PFSK-1 (cell line): ENCODE measurements around the gene GSTA2.

Experiments
- FOXP2 ChIP-seq: optimal IDR thresholded peaks from 2 replicates; pipeline ENCODE3; 2011; ENCODE audit warnings: borderline replicate concordance, control low read depth, inconsistent platforms; ENCODE audit not compliant: insufficient read depth; ENCODE audit errors: extremely low read length, extremely low read depth
- POLR2AphosphoS5 ChIP-seq: IDR thresholded peaks from 2 replicates; pipeline ENCODE4 v1.6.1; 2012; ENCODE audit warnings: low read depth, mild to moderate bottlenecking, control low read depth, low read length, moderate library complexity
- SIN3A ChIP-seq: IDR thresholded peaks from 2 replicates; pipeline ENCODE4 v1.6.1; 2012; ENCODE audit warnings: mild to moderate bottlenecking, low read length, moderate library complexity, borderline replicate concordance; ENCODE audit not compliant: insufficient read depth
- TAF1 ChIP-seq: IDR thresholded peaks from 2 replicates; pipeline ENCODE4 v1.6.1; 2012; ENCODE audit warnings: low read length, control low read depth, borderline replicate concordance; ENCODE audit not compliant: insufficient read depth
- TF ChIP-seq, protein P1 (sequence below), 2 experiments: IDR thresholded peaks; 2 replicates each; pipeline versions ENCODE4 v1.6.1 to v1.8.0; 2011 to 2012; ENCODE audit warnings: low read depth in 2 of 2, low read length in 2 of 2, control low read depth in 1 of 2, inconsistent platforms in 1 of 2, mild to moderate bottlenecking in 1 of 2, moderate library complexity in 1 of 2; ENCODE audit not compliant: insufficient read depth in 1 of 2

GSTA2 gene

DNA sequence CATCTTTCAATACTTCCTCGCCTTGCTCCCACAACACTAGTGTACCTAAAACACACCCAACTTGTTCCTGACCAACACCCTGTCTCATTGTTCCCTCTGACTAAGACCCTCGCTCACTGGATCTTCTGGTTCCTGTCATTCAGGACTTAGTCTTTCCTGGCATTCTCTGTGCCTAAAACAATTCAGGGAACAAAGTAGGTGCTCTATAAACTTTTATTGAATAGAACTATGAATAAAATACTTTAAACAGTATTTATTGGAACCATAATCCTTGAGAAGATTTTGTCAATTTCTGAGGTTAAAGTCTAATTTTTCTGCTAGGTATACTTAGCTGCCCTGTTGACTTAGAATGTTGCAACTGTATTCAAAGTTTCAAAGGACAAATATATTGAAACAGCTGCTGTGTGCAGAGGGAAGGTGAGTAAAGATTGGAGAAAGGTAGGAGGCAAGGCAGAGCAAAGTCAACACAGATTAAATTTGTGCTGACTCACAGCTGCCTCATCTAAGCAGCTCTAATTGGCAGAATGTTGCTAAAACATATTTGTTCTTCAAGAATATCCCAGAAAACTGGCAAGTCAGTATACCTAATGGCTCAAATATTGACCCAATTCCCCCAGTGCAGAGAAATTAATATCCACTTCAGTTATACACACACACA, 37.6 kb downstream of the GSTA2 start:
- no peak for TF ChIP-seq TAF1
- TF ChIP-seq FOXP2, result no peak
- no peak for TF ChIP-seq SIN3A
- TF ChIP-seq POLR2AphosphoS5, result no peak
- TF ChIP-seq, protein P1, sequence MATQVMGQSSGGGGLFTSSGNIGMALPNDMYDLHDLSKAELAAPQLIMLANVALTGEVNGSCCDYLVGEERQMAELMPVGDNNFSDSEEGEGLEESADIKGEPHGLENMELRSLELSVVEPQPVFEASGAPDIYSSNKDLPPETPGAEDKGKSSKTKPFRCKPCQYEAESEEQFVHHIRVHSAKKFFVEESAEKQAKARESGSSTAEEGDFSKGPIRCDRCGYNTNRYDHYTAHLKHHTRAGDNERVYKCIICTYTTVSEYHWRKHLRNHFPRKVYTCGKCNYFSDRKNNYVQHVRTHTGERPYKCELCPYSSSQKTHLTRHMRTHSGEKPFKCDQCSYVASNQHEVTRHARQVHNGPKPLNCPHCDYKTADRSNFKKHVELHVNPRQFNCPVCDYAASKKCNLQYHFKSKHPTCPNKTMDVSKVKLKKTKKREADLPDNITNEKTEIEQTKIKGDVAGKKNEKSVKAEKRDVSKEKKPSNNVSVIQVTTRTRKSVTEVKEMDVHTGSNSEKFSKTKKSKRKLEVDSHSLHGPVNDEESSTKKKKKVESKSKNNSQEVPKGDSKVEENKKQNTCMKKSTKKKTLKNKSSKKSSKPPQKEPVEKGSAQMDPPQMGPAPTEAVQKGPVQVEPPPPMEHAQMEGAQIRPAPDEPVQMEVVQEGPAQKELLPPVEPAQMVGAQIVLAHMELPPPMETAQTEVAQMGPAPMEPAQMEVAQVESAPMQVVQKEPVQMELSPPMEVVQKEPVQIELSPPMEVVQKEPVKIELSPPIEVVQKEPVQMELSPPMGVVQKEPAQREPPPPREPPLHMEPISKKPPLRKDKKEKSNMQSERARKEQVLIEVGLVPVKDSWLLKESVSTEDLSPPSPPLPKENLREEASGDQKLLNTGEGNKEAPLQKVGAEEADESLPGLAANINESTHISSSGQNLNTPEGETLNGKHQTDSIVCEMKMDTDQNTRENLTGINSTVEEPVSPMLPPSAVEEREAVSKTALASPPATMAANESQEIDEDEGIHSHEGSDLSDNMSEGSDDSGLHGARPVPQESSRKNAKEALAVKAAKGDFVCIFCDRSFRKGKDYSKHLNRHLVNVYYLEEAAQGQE (IDR thresholded peaks at IDR 0.05; ENCODE audit: insufficient read depth in 1 of 2, low read depth in 2 of 2, low read length in 2 of 2), result no peak

DNA sequence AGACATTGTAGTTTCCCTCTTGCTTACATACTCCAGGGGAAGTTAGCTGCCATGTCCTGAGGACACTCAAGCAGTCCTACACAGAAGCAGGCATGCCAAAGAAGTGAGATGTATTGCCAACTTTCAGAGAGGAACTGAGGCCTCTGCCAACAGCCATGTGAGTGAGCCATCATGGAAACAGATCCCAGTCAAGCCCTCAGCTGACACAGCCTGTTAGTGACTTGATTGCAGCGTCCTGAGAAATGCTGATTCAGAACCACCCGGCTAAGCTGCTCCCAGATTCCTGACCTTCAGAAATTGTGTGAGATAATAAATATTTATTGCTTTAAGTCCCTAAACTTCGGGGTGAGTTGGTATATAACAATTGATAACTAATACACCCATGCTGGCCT, 38.1 kb downstream of the GSTA2 start:
- TF ChIP-seq, protein P1 (IDR thresholded peaks at IDR 0.05; ENCODE audit: insufficient read depth in 1 of 2, low read depth in 2 of 2, low read length in 2 of 2), result no peak
- no peak for TF ChIP-seq FOXP2
- no peak for TF ChIP-seq TAF1
- no peak for TF ChIP-seq POLR2AphosphoS5
- no peak for TF ChIP-seq SIN3A

DNA sequence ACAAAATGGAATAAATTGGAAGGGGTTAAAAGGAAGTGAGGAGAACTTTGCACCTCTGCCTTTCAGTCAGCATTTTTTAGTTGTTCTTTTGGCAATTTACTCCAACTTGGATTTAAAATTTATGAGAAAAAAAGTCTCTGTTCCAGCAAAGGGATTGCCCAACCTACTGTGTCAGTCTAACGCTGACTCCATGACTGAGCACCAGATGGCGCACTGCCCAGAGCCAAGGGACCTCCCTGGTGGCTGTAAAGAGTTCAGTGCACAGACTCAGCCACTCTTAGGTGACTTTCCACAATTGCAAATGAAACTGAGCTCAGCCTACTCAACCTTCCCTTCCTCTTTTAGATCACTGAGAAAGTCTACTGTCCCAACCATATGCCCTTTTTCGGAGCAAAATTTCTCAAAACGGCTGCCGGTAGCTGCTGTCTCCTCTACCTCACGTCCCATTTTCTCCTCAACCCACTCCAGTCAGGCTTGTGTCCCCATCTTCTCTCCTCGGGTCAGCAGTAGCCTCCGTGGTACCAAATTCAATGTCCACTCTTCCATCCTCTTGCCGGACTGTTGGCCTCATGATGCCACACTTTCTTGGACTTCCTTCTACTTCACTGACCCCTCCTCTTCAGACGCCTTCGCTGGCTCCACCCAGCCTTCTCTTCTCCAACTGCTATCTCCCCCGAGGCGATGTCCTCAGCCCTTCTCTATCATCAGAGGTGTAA, 38.7 kb downstream of the GSTA2 start:
- no peak for TF ChIP-seq SIN3A
- TF ChIP-seq POLR2AphosphoS5, result no peak

DNA sequence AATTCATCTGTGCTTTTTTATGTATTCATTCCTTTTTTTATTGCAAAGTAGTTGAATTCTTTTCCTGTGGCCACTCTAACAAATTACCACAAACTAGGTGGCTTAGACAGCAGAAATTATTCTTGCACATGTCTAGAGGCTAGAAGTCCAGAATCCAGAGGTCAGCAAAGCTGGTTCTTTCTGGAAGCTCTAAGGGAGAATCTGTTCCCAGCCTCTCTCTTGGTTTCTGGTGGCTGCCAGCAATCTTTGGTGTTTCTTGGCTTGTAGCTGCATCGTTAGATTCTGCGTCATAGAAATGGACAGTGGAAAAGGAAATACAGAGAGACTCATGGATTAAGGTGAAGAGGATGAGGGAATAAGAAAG, 39.3 kb downstream of the GSTA2 start:
- no peak for TF ChIP-seq TAF1
- TF ChIP-seq, protein P1 (IDR thresholded peaks at IDR 0.05; ENCODE audit: insufficient read depth in 1 of 2, low read depth in 2 of 2, low read length in 2 of 2), result no peak
- no peak for TF ChIP-seq POLR2AphosphoS5

DNA sequence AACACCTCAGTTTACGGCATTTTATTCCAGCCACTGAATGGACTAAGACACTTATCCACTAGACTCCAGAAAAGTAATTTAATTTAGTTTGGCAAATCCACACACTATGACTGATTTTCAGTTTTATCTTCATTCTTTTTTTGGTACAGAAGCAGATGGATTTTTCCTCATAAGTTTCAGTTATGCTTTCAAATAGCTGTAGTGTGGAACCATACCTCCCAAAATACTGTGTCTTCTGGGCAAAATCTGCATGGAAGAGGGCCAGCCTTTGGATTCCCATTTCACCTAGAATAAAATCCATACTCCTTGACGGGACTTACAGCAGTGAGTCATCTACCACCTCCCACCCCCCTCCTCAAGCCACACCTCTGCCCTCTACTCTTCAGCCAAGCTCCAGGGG, 43.0 kb downstream of the GSTA2 start:
- TF ChIP-seq, protein P1 (IDR thresholded peaks at IDR 0.05; ENCODE audit: insufficient read depth in 1 of 2, low read depth in 2 of 2, low read length in 2 of 2), result no peak
- TF ChIP-seq SIN3A, result no peak
- no peak for TF ChIP-seq POLR2AphosphoS5
- no peak for TF ChIP-seq TAF1
- TF ChIP-seq FOXP2, result no peak
